Caco-2 (cell line): ENCODE data around the gene TXNL4A. TPM values are rescaled to one million over a fixed set of nuclear protein-coding genes. Genes with fewer than 3 reads are reported as not detected.

Source experiments
- BruUV-seq: library from RNA; stranded (reverse); fragments of 400-500 nt; replicated peaks from 2 replicates; lab custom pipeline; 2021; lab: Mats Ljungman, UMichigan
- CTCF ChIA-PET: fragments of 300-600 bp; sonication (Branson Sonifier 250); formaldehyde crosslinking; loops from one replicate; lab custom pipeline; 2022; ENCODE audit warnings: antibody characterized with exemption; lab: Charles Lee
- POLR2A ChIA-PET: fragments of 300-600 bp; sonication (Branson Sonifier 250); formaldehyde crosslinking; loops from one replicate; lab custom pipeline; 2022; ENCODE audit warnings: antibody characterized with exemption; lab: Charles Lee
- DNase-seq, 2 experiments: peaks; one replicate each; pipeline versions ENCODE4 v3.0.0 to v3.0.0-alpha.2; 2020 to 2022
- H3K27me3 ChIP-seq: replicated peaks from 2 replicates; pipeline ENCODE4 v1.6.0; 2011; ENCODE audit warnings: low read length; ENCODE audit not compliant: control insufficient read depth, insufficient read depth
- H3K36me3 ChIP-seq: 2 replicates; pipeline ENCODE4 v1.5.1; 2011; ENCODE audit warnings: low read length; ENCODE audit not compliant: control insufficient read depth, insufficient read depth
- H3K4me1 ChIP-seq: fragments of 250-450 bp; sonication (Bioruptor Pico); 2 replicates; pipeline ENCODE4 v1.5.1; 2020; ENCODE audit warnings: mild to moderate bottlenecking
- H3K4me3 ChIP-seq: 2 replicates; pipeline ENCODE4 v1.5.1; 2011; ENCODE audit warnings: low read depth, mild to moderate bottlenecking, control low read depth, low read length
- H3K9me3 ChIP-seq: fragments of 250-450 bp; sonication (Bioruptor Pico); 2 replicates; pipeline ENCODE4 v1.5.1; 2020; ENCODE audit warnings: mild to moderate bottlenecking, moderate library complexity
- H3K27ac Mint-ChIP-seq: one replicate; pipeline ENCODE4 v1.8.0; 2022; ENCODE audit warnings: mixed read lengths; ENCODE audit not compliant: unreplicated experiment
- H3K27me3 Mint-ChIP-seq: one replicate; pipeline ENCODE4 v1.8.0; 2022; ENCODE audit warnings: mixed read lengths; ENCODE audit not compliant: insufficient read depth, unreplicated experiment
- H3K36me3 Mint-ChIP-seq: one replicate; pipeline ENCODE4 v1.8.0; 2022; ENCODE audit warnings: mild to moderate bottlenecking, mixed read lengths; ENCODE audit not compliant: insufficient read depth, unreplicated experiment
- H3K4me1 Mint-ChIP-seq: one replicate; pipeline ENCODE4 v1.8.0; 2022; ENCODE audit warnings: low read depth, mixed read lengths; ENCODE audit not compliant: unreplicated experiment
- H3K4me3 Mint-ChIP-seq: one replicate; pipeline ENCODE4 v1.8.0; 2022; ENCODE audit warnings: mild to moderate bottlenecking, moderate library complexity, mixed read lengths; ENCODE audit not compliant: unreplicated experiment
- H3K9me3 Mint-ChIP-seq: one replicate; pipeline ENCODE4 v1.8.0; 2022; ENCODE audit warnings: mixed read lengths; ENCODE audit not compliant: unreplicated experiment
- CTCF ChIP-seq, 2 experiments: fragments of 200-600 bp in 1 of 2; IDR thresholded peaks; 1 replicate in 1 of 2; 2 replicates in 1 of 2; pipeline versions ENCODE4 v1.5.1 to v1.8.0; 2011 to 2022; ENCODE audit warnings: antibody characterized with exemption in 1 of 2, control low read depth in 1 of 2, inconsistent platforms in 1 of 2, low read depth in 1 of 2, low read length in 1 of 2, mild to moderate bottlenecking in 1 of 2, moderate library complexity in 1 of 2; ENCODE audit not compliant: insufficient read depth in 1 of 2, severe bottlenecking in 1 of 2, unreplicated experiment in 1 of 2
- intact Hi-C: fragments of 100-400 bp; cut with micrococcal nuclease; formaldehyde crosslinking; loops from one replicate; pipeline ENCODE4 v1.10.0; 2022; ENCODE audit not compliant: unreplicated experiment
- total RNA-seq: library from RNA; stranded (reverse); gene quantifications from 2 replicates; pipeline ENCODE4 v1.2.3, GENCODE V29; 2022

TXNL4A gene
- total RNA-seq, 1 experiment from 2014 or later = 83.3 TPM

- Histone ChIP-seq H3K4me1 (no peaks in the 10 kb centered on the region), H3K27me3 (no peaks in the 10 kb centered on the region), H3K36me3 (no peaks in the 10 kb centered on the region), H3K9me3 (no peaks in the 10 kb centered on the region), H3K4me3 (no peak overlapping the region)
- ChIA-PET POLR2A (no interaction called here), CTCF (no interaction called here)
- Mint-ChIP-seq H3K4me1 (no peaks in the 10 kb centered on the region), H3K9me3 (no peaks in the 10 kb centered on the region), H3K36me3 (no peaks in the 10 kb centered on the region), H3K4me3 (no peak overlapping the region), H3K27me3 (no peaks in the 10 kb centered on the region), H3K27ac (no peak overlapping the region)
- TF ChIP-seq CTCF (IDR thresholded peaks at IDR 0.05; ENCODE audit: insufficient read depth in 1 of 2, low read depth in 1 of 2, low read length in 1 of 2, severe bottlenecking in 1 of 2, unreplicated experiment in 1 of 2) = no peak
- no peak for DNase-seq
- BruUV-seq = no TSS peak
- intact Hi-C loops = no loop called here
These were observed 33.6 kb downstream of the TXNL4A start for GRCh38 chr18:79954791-79955190.

GRCh38 chr18:79953971-79954651 is 34.3 kb downstream of the TXNL4A start:
- H3K27ac Mint-ChIP-seq = no peak overlapping the region
- no peaks in the 10 kb centered on the region for H3K27me3 Mint-ChIP-seq

DNA sequence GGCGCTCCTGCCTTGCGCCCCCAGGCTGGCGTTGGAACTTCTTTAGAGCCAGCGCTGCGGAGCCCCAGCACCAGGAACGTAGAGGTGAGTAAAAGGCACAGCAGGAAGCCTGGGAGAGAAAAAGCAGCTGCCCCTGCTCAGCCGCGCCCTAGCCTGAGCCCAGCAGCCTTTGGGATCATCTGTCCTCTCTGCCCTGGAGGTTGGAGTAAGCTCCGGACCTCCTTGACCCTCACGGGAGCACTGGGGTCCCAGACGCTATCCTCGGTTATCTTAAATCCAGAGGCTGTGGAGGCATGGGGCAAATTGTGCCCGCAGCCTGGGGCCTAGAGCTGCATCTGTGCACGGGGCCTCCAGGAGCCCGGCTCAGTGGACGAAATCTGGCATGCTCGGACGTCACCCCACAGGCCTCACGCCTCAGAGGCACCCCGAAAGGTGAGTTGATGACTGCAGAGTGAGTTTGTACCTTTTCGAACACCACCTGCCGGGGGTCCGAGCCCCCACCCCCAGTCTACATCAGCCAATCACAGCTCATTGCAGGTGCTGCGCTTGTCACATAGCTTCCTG is 35.3 kb downstream of the TXNL4A start:
- no peak for DNase-seq
- Histone ChIP-seq H3K4me3 (no peak overlapping the region), H3K4me1 (no peaks in the 10 kb centered on the region), H3K36me3 (no peaks in the 10 kb centered on the region), H3K27me3 (no peaks in the 10 kb centered on the region), H3K9me3 (no peaks in the 10 kb centered on the region)
- ChIA-PET POLR2A (no interaction called here), CTCF (no interaction called here)
- no peaks in the 10 kb centered on the region for H3K4me1 Mint-ChIP-seq
- TF ChIP-seq CTCF (IDR thresholded peaks at IDR 0.05; ENCODE audit: insufficient read depth in 1 of 2, low read depth in 1 of 2, low read length in 1 of 2, severe bottlenecking in 1 of 2, unreplicated experiment in 1 of 2) = no peak
- H3K27me3 Mint-ChIP-seq = no peaks in the 10 kb centered on the region
- H3K27ac Mint-ChIP-seq = no peak overlapping the region
- no TSS peak for BruUV-seq
- intact Hi-C loops = no loop called here
- H3K9me3 Mint-ChIP-seq = no peaks in the 10 kb centered on the region
- H3K36me3 Mint-ChIP-seq = no peaks in the 10 kb centered on the region
- H3K4me3 Mint-ChIP-seq = no peak overlapping the region

More at GRCh38 chr18:79953971-79954651, 34.3 kb downstream of the TXNL4A start:
- H3K4me1 ChIP-seq = no peaks in the 10 kb centered on the region
- no peaks in the 10 kb centered on the region for H3K9me3 ChIP-seq
- no peak for TF ChIP-seq CTCF (IDR thresholded peaks at IDR 0.05; ENCODE audit: insufficient read depth in 1 of 2, low read depth in 1 of 2, low read length in 1 of 2, severe bottlenecking in 1 of 2, unreplicated experiment in 1 of 2)
- no TSS peak for BruUV-seq
- H3K4me3 ChIP-seq = no peak overlapping the region
- no peaks in the 10 kb centered on the region for H3K9me3 Mint-ChIP-seq
- ChIA-PET POLR2A (interaction anchor here (0.6 kb wide), 1 partner anchor 10 kb away, joined by 3 read pairs; no protein-coding TSS in a partner anchor), CTCF (no interaction called here)
- no peaks in the 10 kb centered on the region for H3K36me3 ChIP-seq
- intact Hi-C loops = no loop called here
- no peak overlapping the region for H3K4me3 Mint-ChIP-seq
- no peak for DNase-seq
- no peaks in the 10 kb centered on the region for H3K4me1 Mint-ChIP-seq
- no peaks in the 10 kb centered on the region for H3K36me3 Mint-ChIP-seq
- no peaks in the 10 kb centered on the region for H3K27me3 ChIP-seq
